H1 (cell line): ENCODE measurements around the gene ZP2. TPM values are rescaled to one million over a fixed set of nuclear protein-coding genes. Genes with fewer than 3 reads are reported as not detected.

Source experiments
- ASH2L ChIP-seq: fragments of 200-600, 300-600 bp; sonication (generic); IDR thresholded peaks from one replicate; pipeline ENCODE4 v1.7.1; 2017; ENCODE audit warnings: low read length
- EGR1 ChIP-seq: IDR thresholded peaks from 2 replicates; pipeline ENCODE4 v1.6.1; 2011; ENCODE audit warnings: low read depth, low read length, borderline replicate concordance
- HDAC6 ChIP-seq: IDR thresholded peaks from one replicate; pipeline ENCODE4 v1.7.1; 2012; ENCODE audit warnings: low read depth, mild to moderate bottlenecking, inconsistent platforms, low read length, moderate library complexity
- JUN ChIP-seq: IDR thresholded peaks from 2 replicates; pipeline ENCODE4 v1.6.1; 2011; ENCODE audit warnings: low read depth, mild to moderate bottlenecking, improper control_type of control experiment, low read length
- SIN3A ChIP-seq, 2 experiments: IDR thresholded peaks in 1 of 2; conservative IDR thresholded peaks in 1 of 2; 2 replicates each; pipeline ENCODE4 v1.6.1; 2011 to 2012; ENCODE audit warnings: low read length in 2 of 2, improper control_type of control experiment in 1 of 2, low read depth in 1 of 2, mild to moderate bottlenecking in 1 of 2
- SRF ChIP-seq: IDR thresholded peaks from 2 replicates; pipeline ENCODE4 v1.6.1; 2011; ENCODE audit warnings: mild to moderate bottlenecking, low read depth, low read length, moderate library complexity
- polyA plus RNA-seq, 7 experiments: library from polyadenylated mRNA; depleted of rRNA in 3 of 7; stranded (reverse) in 5 of 7; unstranded in 2 of 7; fragments of >200 nt in 5 of 7; fragments of 200-250 nt in 2 of 7; gene quantifications; 1 replicate in 5 of 7; 2 replicates in 1 of 7; 4 replicates in 1 of 7; pipeline versions ENCODE4 v1.2.1 to v1.2.3, GENCODE V29; 2011 to 2013; ENCODE audit warnings: missing spikeins in 2 of 7, mixed read lengths in 2 of 7
- total RNA-seq: library from RNA; stranded (reverse); fragmentation: NEBNext Ultra II Directional; extraction: Animal tissue kit (Norgen Biotek cat#: 25700); gene quantifications from 2 replicates; pipeline ENCODE4 v1.2.1, GENCODE V29; 2021
- TF ChIP-seq, protein P1 (sequence below): fragments of 300-600 bp; sonication (generic); IDR thresholded peaks from 2 replicates; pipeline ENCODE4 v1.7.1; 2012; ENCODE audit warnings: low read length, moderate library complexity, mild to moderate bottlenecking, inconsistent platforms; ENCODE audit not compliant: insufficient replicate concordance

The ZP2 gene
- total and polyA plus RNA-seq, 2 of the 8 experiments (the other 6 are each of a cell fraction or from before 2014, with no cell fraction given), result not detected

- TF ChIP-seq SIN3A (conservative IDR thresholded peaks at IDR 0.05 in 1 of 2, IDR thresholded peaks at IDR 0.05 in 1 of 2; ENCODE audit: low read depth in 1 of 2, low read length in 2 of 2) (no peak), EGR1 (no peak), SRF (no peak), JUN (no peak), ASH2L (no peak), HDAC6 (no peak)
- TF ChIP-seq, protein P1, sequence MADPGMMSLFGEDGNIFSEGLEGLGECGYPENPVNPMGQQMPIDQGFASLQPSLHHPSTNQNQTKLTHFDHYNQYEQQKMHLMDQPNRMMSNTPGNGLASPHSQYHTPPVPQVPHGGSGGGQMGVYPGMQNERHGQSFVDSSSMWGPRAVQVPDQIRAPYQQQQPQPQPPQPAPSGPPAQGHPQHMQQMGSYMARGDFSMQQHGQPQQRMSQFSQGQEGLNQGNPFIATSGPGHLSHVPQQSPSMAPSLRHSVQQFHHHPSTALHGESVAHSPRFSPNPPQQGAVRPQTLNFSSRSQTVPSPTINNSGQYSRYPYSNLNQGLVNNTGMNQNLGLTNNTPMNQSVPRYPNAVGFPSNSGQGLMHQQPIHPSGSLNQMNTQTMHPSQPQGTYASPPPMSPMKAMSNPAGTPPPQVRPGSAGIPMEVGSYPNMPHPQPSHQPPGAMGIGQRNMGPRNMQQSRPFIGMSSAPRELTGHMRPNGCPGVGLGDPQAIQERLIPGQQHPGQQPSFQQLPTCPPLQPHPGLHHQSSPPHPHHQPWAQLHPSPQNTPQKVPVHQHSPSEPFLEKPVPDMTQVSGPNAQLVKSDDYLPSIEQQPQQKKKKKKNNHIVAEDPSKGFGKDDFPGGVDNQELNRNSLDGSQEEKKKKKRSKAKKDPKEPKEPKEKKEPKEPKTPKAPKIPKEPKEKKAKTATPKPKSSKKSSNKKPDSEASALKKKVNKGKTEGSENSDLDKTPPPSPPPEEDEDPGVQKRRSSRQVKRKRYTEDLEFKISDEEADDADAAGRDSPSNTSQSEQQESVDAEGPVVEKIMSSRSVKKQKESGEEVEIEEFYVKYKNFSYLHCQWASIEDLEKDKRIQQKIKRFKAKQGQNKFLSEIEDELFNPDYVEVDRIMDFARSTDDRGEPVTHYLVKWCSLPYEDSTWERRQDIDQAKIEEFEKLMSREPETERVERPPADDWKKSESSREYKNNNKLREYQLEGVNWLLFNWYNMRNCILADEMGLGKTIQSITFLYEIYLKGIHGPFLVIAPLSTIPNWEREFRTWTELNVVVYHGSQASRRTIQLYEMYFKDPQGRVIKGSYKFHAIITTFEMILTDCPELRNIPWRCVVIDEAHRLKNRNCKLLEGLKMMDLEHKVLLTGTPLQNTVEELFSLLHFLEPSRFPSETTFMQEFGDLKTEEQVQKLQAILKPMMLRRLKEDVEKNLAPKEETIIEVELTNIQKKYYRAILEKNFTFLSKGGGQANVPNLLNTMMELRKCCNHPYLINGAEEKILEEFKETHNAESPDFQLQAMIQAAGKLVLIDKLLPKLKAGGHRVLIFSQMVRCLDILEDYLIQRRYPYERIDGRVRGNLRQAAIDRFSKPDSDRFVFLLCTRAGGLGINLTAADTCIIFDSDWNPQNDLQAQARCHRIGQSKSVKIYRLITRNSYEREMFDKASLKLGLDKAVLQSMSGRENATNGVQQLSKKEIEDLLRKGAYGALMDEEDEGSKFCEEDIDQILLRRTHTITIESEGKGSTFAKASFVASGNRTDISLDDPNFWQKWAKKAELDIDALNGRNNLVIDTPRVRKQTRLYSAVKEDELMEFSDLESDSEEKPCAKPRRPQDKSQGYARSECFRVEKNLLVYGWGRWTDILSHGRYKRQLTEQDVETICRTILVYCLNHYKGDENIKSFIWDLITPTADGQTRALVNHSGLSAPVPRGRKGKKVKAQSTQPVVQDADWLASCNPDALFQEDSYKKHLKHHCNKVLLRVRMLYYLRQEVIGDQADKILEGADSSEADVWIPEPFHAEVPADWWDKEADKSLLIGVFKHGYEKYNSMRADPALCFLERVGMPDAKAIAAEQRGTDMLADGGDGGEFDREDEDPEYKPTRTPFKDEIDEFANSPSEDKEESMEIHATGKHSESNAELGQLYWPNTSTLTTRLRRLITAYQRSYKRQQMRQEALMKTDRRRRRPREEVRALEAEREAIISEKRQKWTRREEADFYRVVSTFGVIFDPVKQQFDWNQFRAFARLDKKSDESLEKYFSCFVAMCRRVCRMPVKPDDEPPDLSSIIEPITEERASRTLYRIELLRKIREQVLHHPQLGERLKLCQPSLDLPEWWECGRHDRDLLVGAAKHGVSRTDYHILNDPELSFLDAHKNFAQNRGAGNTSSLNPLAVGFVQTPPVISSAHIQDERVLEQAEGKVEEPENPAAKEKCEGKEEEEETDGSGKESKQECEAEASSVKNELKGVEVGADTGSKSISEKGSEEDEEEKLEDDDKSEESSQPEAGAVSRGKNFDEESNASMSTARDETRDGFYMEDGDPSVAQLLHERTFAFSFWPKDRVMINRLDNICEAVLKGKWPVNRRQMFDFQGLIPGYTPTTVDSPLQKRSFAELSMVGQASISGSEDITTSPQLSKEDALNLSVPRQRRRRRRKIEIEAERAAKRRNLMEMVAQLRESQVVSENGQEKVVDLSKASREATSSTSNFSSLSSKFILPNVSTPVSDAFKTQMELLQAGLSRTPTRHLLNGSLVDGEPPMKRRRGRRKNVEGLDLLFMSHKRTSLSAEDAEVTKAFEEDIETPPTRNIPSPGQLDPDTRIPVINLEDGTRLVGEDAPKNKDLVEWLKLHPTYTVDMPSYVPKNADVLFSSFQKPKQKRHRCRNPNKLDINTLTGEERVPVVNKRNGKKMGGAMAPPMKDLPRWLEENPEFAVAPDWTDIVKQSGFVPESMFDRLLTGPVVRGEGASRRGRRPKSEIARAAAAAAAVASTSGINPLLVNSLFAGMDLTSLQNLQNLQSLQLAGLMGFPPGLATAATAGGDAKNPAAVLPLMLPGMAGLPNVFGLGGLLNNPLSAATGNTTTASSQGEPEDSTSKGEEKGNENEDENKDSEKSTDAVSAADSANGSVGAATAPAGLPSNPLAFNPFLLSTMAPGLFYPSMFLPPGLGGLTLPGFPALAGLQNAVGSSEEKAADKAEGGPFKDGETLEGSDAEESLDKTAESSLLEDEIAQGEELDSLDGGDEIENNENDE, result no peak
These were observed 16.5 kb downstream of the ZP2 start (continued) for GRCh38 chr16:21194771-21195301.
